DOHH2 (cell line): ENCODE data around the gene NPC2.

Experiments used
- CTCF ChIP-seq: fragments of 200-600 bp; sonication (generic); IDR thresholded peaks from one replicate; pipeline ENCODE4 v1.5.1; 2014; ENCODE audit warnings: antibody characterized with exemption, mild to moderate bottlenecking, low read depth, low read length; ENCODE audit not compliant: poor library complexity, severe bottlenecking
- EZH2phosphoT487 ChIP-seq: fragments of 200-600 bp; sonication (generic); IDR thresholded peaks from 2 replicates; pipeline ENCODE4 v1.6.1; 2017; ENCODE audit warnings: borderline replicate concordance, mild to moderate bottlenecking, antibody characterized with exemption, low read length, moderate library complexity, mixed read lengths

GRCh38 chr14:74526854-74527585 lies 33.9 kb upstream of the NPC2 start:
- no peak for TF ChIP-seq CTCF
- TF ChIP-seq EZH2phosphoT487 = no peak
